Measurements from ENCODE around the gene PADI6.
A peak's percentile ranks its signal among the peaks of the same experiment; 100 is the strongest.

The PADI6 gene

GRCh38 chr1:17358557-17358956 lies 13.4 kb upstream of the PADI6 start:
- no peak for DNase-seq (ENCODE audit: low read depth)

DNA sequence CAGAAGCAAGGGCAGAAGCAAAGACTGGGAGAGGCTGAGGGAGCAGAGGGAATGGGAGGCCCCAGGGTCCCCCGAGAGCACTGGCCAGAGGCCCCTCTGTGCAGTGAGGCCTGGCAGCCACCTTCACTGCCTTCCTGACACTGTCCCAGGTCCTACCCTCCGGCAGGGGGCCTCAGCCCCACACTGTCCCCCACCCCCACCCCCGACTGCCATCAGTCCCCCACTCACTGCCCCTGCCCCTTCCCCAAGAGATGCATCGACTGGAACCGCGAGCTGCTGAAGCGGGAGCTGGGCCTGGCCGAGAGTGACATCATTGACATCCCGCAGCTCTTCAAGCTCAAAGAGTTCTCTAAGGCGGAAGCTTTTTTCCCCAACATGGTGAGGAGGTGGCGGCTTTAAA lies 13.0 kb upstream of the PADI6 start:
- no peak for DNase-seq (ENCODE audit: low read depth)

GRCh38 chr1:17359808-17360207 lies 12.2 kb upstream of the PADI6 start:
- DNase-seq (ENCODE audit: low read depth): no peak

- DNase-seq (ENCODE audit: low read depth): no peak
These were observed 11.6 kb upstream of the PADI6 start for GRCh38 chr1:17360272-17360956.

GRCh38 chr1:17361687-17362086 lies 10.3 kb upstream of the PADI6 start:
- no peak for DNase-seq (ENCODE audit: low read depth)

DNA sequence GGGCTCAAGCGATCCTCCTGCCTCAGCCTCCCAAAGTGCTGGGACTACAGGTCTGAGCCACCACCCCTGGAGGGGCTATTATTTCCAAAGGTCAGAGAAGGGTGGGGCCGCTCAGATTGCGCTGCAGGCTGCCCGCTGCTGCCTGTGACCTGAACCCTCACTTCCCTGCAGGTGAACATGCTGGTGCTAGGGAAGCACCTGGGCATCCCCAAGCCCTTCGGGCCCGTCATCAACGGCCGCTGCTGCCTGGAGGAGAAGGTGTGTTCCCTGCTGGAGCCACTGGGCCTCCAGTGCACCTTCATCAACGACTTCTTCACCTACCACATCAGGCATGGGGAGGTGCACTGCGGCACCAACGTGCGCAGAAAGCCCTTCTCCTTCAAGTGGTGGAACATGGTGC lies 8.6 kb upstream of the PADI6 start:
- no peak for DNase-seq (ENCODE audit: low read depth)

- no peak for DNase-seq (ENCODE audit: low read depth)
These were observed 8.2 kb upstream of the PADI6 start for GRCh38 chr1:17363771-17364170.

- no peak for DNase-seq (ENCODE audit: low read depth)
These were observed 6.7 kb upstream of the PADI6 start for GRCh38 chr1:17365293-17365692.

GRCh38 chr1:17369466-17369865 lies 2.5 kb upstream of the PADI6 start:
- DNase-seq (ENCODE audit: low read depth): peak; percentile 61

DNA sequence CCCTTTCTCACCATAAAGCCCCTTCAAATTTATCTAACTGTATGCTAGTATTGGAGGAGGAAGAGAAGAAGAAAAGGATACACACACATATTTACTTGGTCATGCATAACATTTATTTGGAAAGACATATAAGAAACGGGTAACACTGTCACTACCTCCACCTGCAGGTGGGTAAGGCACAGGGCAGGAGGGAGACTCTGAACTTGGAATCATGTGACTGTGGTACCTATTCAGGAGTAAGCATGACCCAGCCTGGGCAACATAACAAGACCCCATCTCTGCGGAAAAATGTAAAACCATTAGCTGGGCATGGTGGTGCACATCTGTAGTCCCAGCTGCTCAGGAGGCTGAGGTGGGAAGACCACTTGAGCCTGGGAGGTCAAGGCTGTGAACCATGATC lies 1.4 kb upstream of the PADI6 start:
- DNase-seq (ENCODE audit: low read depth): no peak

- no peak for DNase-seq (ENCODE audit: low read depth)
These were observed 959 bp downstream of the PADI6 start for GRCh38 chr1:17372955-17373354.

- DNase-seq (ENCODE audit: low read depth): no peak
These were observed 3.7 kb downstream of the PADI6 start for GRCh38 chr1:17375651-17376050.

GRCh38 chr1:17377325-17377953 lies 5.4 kb downstream of the PADI6 start:
- DNase-seq (ENCODE audit: low read depth): no peak

GRCh38 chr1:17381161-17381560 lies 9.2 kb downstream of the PADI6 start:
- no peak for DNase-seq (ENCODE audit: low read depth)

DNA sequence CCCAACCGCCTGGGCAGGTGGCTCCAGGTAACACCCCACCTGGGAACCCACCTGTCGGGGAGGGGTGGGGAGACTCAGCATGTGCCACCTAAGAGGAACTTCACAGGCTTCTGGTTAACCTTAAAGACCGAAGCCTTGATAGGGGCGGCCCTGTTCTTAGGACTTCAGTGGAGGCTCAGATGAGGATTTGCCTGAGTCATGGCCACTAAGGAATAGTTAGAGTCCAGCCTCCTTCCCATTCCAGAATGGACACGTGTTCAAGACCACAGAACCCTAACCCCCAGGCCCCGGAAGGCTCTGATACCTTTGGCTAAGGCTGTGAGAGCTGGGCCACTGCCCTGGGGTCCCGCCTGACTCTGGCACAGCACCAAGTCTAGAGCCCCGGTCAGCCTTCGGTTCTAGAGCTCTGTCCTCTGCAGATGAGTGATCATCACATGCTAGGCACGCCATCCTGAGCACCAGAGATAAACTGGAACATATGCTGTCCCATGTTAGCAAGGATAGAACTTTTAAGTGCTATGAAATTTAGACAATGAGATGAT lies 20.3 kb downstream of the PADI6 start:
- peak; percentile 15 for DNase-seq (ENCODE audit: low read depth)

GRCh38 chr1:17393230-17393629 lies 21.2 kb downstream of the PADI6 start:
- DNase-seq (ENCODE audit: low read depth): no peak

- DNase-seq (ENCODE audit: low read depth): no peak
These were observed 26.1 kb downstream of the PADI6 start for GRCh38 chr1:17397910-17398695.

GRCh38 chr1:17400725-17401341 lies 28.8 kb downstream of the PADI6 start:
- DNase-seq (ENCODE audit: low read depth): no peak

- no peak for DNase-seq (ENCODE audit: low read depth)
These were observed 29.8 kb downstream of the PADI6 start for GRCh38 chr1:17401841-17402240.

DNA sequence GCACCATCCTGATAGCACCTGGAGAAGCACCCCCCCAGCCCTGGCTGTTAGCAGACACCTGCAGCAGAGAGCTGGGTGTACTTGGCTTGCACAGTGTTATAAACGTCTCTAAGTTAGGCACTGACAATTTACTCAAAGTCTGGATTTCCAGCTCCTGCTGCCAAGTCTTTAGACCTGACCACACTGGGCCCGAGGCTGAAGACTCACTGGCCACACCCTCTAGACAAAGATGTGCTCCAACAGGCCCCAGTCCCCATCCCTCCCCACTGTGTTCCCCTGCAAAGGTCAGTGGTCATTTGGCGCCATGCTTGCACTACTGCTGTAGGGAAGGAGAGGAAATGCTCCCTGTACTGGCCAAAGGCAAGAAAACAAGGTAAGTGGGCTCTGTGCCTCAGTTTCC lies 31.1 kb downstream of the PADI6 start:
- peak; percentile 10 for DNase-seq (ENCODE audit: low read depth)

GRCh38 chr1:17404034-17404684 lies 32.2 kb downstream of the PADI6 start:
- DNase-seq (ENCODE audit: low read depth): no peak

DNA sequence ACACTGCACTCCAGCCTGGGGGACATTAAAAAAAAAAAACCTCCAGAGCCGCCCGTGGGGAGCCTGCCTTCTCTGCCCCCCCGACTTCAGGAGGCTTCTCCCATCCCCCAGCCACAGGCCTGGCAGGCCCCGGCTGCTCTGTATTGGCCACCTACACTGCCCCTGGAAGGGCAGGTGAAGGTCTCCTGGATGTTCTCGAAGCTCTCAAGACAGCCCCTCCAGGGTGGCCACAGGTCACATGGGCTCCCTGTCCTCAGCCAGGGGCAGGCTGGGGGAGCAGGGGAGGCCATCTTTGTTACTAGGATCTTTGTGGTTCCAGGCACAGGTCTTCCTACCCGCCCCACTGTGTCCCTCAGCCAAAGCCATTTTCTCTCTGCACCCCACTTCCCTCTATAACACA lies 32.8 kb downstream of the PADI6 start:
- DNase-seq (ENCODE audit: low read depth): no peak
